NCI-H2081 treated with DMSO at 0.1 percent for 48 hours (cell line): Measurements from ENCODE around the gene KCNQ4.

Experiments used
- DNase-seq: peaks from one replicate; lab custom pipeline; 2025; lab: John Stamatoyannopoulos, UW

KCNQ4 gene

DNA sequence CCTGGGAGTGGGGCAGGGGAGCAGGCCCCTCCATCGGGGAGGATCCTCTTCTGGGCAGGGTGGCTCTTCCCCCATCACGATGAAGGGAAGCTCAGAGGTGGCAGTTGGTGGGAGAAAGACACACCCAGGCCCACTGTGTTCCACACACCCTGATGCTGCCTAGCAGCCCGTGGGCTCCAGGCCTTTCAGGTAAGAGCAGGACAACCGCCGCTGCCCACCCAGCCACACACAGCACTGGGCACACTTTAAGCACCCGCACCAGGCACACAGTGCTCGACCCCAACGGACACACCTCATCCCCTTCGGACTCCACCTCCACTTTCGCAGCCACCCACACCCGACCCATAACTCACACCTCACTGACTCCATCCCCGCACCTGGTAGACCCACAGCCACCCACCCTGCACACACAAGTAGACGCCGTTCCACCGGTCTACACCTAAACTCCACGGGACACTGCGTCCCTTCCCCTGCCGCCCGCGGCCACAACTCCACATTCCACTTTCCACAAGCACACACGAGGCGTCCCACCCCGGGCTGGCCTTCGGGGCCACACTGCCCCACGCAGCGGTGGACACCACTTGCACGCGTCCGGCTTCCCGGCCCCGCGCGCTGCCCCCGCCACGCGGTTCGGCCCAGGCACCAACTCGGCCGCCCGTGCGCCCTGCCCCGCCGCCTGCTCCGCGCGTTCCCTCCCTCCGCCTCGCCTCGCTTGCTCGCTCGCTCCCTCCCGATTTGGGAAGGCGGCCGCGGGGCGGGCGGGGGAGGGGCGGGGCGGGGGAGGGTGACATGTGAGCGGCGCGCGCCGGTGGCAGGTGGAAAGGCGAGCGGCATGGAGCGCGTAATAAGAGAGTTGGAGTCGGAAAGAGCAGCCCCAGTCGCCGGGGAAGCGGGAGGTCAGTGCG lies at the start of gene KCNQ4:
Gene KCNQ4 (plus strand): TSS at position 787 of the 905 bp plus-strand sequence. CDS start 307 bp downstream, outside the sequence.
- no peak for DNase-seq

DNA sequence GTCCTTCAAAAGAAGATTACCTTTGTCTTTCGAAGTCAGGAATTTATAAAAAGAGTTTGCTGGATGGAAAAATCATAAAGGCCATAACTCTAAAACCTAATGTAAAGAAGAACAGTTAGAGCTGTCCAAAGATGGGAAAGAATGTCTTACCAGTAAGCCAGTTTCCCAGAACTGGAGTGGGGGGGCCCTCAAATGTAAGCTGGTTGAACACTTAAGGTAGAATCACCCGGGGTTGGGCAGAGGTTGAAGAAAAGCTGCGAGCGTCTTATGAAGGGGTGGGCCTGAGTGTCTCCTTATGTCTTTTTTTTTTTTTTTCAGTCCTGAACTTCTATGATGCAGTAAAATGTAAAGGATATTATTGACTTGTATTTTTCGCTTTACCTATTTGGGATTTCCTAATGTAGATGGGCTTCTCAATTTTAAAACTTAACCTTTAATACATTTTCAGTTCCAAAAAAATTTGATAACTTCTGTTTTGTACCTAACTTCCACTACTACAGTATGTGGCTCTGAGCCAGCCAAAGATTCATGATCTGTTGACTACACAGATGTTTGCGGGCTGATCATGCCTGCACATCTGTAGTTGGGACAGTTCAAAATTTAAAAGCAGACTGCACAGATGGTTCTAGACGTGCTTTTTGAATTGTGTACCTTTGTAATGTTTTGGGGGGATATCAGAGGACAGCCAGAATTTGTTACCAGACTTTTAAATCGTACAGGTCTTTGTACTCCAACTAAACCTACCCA lies 48.5 kb upstream of the KCNQ4 start:
- DNase-seq = no peak

DNA sequence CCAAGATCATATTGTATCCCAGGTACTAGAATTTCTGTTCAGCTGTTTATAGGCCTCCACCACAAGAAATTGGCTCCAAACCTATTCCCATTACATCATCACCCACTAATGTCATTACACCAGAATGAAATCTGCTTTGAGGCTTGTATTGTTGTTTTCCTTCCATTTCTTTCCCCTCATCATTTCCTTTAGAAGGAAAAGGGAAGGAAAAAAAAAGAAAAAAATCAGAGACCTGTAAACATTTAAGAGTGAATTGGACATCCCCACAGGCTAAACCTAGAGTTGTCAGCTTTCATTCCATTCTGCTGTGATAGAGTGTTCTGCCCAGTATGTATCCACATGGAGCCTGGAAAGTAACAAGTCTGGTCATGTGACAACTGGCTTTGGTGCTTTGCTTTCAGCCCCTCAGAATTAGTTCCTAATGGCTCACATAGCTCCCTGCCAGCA lies 47.5 kb upstream of the KCNQ4 start:
- no peak for DNase-seq

GRCh38 chr1:40738831-40739230 lies 44.8 kb upstream of the KCNQ4 start:
- DNase-seq = no peak

GRCh38 chr1:40739455-40740008 lies 44.1 kb upstream of the KCNQ4 start:
- no peak for DNase-seq

DNA sequence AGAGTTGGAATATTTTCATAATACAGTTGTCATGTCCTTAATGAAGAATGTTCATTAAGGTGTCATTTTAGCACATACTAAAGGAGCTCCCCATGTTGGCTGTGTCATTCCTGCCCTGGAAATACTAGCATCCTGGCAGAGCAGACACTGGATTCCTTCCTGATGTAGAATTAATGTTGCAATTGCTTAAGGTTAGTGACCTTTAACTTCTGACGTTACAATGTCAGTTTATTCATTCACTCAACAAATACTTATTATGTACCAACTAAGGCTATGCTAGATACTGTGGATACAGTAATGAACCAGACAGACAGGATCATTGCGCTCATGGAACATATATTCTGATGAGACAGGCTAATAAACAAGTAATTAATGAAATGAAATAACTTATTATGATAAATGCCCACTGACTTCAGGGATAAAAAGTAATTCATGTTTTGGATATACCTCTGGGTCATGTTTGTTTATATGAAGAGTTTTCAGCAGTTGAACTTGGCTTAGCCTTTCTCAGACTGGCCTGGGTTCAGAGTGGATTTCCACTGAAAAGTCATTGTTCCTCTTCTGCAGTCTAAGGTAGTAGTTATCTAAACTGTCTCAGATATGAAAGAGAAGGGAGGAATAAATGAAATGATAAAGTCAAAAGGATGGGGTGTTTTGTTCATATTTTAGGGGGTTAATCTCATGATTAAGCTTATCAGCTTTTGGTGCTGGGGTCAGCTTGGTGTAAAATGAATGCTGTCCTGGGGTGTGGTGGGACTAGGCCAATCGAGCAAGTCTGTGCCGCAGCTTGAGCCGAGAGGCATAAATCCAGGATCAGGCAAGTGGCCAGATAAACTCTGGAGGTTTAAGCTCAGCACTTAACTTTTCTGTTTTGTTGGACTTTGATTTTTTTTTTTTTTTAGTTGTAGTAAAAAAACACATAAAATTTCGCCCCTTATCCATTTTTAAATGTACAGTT lies 43.3 kb upstream of the KCNQ4 start:
- DNase-seq = no peak

DNA sequence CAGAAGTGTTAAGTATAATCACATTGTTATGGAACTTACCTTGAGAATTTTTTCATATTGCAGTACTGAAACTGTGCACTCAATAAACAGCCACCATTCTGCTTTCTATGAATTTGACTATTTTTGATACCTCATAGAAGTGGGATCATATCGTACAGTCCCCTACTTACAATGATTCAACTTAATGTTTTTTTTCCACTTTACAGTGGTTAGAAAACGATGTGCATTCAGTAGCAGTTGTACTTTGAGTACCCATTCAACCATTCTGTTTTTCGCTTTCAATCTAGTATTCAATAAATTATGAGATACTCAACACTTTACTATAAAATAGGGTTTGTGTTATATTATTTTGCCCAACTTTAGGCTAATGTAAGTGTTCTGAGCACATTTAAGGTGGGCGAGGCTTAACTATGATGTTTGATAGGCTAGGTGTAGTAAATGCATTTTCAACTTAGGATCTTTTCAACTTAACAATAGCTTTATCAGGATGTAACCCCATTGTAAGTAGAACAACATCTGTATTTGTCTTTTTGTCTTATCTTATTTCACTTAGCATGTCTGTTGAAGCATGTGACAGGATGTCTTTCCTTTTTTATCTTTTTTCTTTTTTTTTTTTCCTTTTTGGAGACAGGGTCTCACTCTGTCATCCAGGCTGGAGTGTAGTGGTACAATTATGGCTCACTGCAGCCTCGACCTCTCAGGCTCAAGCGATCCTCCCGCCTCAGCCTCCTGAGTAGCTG lies 42.4 kb upstream of the KCNQ4 start:
- no peak for DNase-seq

GRCh38 chr1:40742363-40743061 lies 41.1 kb upstream of the KCNQ4 start:
- DNase-seq = no peak

GRCh38 chr1:40743452-40743851 lies 40.1 kb upstream of the KCNQ4 start:
- DNase-seq = no peak

DNA sequence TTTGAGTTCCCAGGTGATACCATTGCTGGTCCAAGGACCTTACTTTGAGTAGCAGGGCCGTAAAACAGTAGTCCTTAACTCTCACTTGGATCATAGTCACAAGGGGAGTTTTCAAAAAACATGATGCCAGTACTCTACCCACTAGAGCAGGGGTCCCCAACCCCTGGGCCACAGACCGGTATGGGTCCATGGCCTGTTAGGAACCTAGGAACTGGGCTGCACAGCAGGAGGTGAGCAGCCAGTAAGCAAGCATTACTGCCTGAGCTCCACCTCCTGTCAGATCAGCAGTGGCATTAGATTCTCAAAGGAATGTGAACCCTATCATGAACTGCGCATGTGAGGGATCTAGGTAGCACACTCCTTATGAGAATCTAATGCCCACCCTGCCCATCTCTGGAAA lies 39.7 kb upstream of the KCNQ4 start:
- DNase-seq = no peak

DNA sequence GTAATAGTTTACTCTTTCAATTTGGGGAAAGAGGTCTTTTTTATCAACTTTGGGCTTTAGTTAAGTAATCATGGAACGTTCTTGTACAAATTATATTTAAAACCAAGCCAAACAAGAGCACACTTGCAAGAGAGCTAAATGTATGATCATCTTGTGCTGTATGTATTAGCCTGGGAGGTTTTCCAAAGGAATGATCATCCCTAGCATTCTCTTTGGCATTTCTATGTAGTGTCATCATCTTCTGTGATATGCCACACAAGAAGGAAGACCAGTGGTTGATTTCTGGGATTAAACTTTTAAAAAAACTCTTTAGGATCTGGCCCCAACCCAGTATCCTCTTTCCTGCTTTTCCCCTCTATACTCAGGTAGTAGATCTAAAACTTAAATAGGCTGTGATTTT lies 38.4 kb upstream of the KCNQ4 start:
- no peak for DNase-seq

DNA sequence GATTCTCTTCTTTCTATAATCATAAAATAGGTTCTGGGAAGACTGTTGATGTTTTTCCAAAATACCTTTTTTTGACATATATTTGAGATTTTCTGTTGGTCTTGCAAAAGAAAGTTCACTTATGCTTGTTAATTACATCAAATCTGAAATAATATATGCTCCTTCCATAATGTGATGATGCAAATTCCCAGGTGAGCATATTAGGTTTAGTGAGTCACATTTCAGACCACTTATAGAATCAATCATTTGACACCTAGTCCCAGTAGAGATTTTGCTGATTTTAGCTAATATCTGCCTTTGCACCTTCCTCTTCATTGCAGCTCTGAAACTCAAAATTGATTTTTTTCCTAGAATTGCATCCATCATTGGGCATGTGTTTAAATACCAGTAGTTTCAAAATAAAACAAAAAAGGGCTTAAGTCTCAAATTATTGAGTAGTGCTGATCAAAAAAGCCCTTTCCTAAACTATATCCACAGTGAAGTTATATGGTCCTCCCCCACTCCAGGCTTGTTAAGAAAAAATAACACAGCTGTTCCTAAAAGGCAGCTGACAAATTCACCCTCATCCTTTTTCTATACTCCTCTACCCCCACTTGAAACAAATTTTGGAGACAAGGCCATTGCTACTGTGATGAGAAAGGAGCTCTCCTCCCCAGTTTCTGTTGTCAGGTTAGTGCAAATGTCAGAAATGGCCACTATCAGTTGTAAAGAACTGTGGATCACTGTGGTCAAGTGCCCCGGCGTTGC lies 37.1 kb upstream of the KCNQ4 start:
- DNase-seq = no peak

GRCh38 chr1:40748841-40749718 lies 34.5 kb upstream of the KCNQ4 start:
- no peak for DNase-seq

- DNase-seq = no peak
These were observed 33.8 kb upstream of the KCNQ4 start for GRCh38 chr1:40749817-40750216.

GRCh38 chr1:40750451-40750908 lies 33.1 kb upstream of the KCNQ4 start:
- no peak for DNase-seq

DNA sequence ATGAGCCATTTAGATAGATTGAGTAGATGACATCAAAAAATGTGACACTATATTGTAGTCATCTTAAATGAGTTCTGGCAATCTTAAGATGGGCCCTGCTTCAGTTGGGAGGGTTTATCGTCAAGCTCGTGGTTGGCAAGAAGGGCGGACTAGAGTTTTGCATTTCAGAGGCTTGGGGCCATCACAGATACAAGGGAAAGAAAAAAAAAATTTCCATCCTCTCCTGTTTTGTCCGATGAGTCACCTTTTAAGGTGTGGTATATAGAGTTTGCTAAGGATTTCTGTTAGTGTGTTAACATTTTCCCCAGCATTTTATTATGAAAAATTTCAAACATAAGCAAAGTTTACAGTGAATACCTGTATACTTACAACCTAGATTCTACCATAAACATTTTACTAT lies 31.8 kb upstream of the KCNQ4 start:
- DNase-seq = no peak

DNA sequence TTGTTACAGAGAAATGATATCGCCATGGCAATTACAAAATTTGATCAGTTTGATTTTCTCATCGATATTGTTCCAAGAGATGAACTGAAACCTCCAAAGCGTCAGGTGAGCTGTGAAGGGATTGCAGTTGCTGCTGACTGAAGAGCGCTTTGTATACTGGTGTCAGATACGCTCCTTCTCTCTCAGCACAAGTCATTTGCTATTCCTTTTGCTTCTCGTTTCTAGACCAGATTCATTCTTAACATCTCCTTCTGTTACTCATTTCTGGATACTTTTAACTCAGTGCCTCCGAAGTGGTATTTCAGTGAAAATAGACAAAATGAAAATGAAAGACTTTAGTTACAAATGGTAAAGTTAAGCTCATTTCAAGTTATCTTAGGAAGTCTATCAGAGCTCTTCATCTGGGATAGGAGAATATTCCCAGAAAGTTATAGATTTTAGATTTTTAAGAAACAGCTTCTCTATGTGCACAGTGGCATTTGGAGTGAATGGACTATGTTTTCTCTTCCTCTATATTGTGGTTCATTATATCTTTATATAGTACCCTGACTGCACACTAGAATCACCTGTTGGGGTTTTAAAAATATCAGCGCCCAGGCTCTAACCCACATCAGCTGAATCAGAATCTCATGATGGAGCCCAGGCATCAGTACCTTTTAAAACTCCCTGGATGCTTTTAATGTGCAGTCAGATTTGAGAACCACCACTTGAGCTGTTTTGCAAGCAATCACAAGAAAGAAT lies 30.3 kb upstream of the KCNQ4 start:
- DNase-seq = no peak

GRCh38 chr1:40754201-40754600 lies 29.4 kb upstream of the KCNQ4 start:
- no peak for DNase-seq
